ENCODE data around the gene ATP2B2. TPM values are rescaled to one million over a fixed set of nuclear protein-coding genes. Genes with fewer than 3 reads are reported as not detected.

Gene ATP2B2
- total RNA-seq, 1 experiment from 2014 or later, result not detected

- Mint-ChIP-seq H3K4me1 (ENCODE audit: low read depth, unreplicated experiment) (no peaks in the 10 kb centered on the region), H3K36me3 (ENCODE audit: insufficient read depth, unreplicated experiment) (no peaks in the 10 kb centered on the region), H3K27me3 (ENCODE audit: insufficient read depth, unreplicated experiment) (peaks cover 8% of the 10 kb centered on the region), H3K9me3 (ENCODE audit: unreplicated experiment) (no peaks in the 10 kb centered on the region), H3K4me3 (ENCODE audit: unreplicated experiment) (no peak overlapping the region), H3K27ac (ENCODE audit: unreplicated experiment) (no peak overlapping the region)
- H3K9me3 ChIP-seq, result no peaks in the 10 kb centered on the region
- H3K4me1 ChIP-seq, result no peaks in the 10 kb centered on the region
- TF ChIP-seq CTCF (IDR thresholded peaks at IDR 0.05; ENCODE audit: insufficient read depth in 1 of 2, low read depth in 1 of 2, low read length in 1 of 2, severe bottlenecking in 1 of 2, unreplicated experiment in 1 of 2), result no peak
- ChIA-PET CTCF (no interaction called here), POLR2A (no interaction called here)
- no peaks in the 10 kb centered on the region for H3K36me3 ChIP-seq (ENCODE audit: control insufficient read depth, insufficient read depth, low read length)
- no peaks in the 10 kb centered on the region; the same call in 1 of the 2 replicates for H3K27me3 ChIP-seq (replicated peaks; ENCODE audit: control insufficient read depth, insufficient read depth, low read length)
- H3K4me3 ChIP-seq (ENCODE audit: low read depth, low read length), result no peak overlapping the region
- intact Hi-C loops (cut with micrococcal nuclease; ENCODE audit: unreplicated experiment), result no loop called here
- BruUV-seq (replicated peaks), result no TSS peak
- no peak for DNase-seq
These were observed 45.8 kb upstream of the ATP2B2 start for GRCh38 chr3:10551139-10551538.

GRCh38 chr3:10550705-10551104 lies 45.3 kb upstream of the ATP2B2 start:
- Mint-ChIP-seq H3K4me1 (ENCODE audit: low read depth, unreplicated experiment) (no peaks in the 10 kb centered on the region), H3K27me3 (ENCODE audit: insufficient read depth, unreplicated experiment) (peaks cover 7% of the 10 kb centered on the region), H3K4me3 (ENCODE audit: unreplicated experiment) (no peak overlapping the region), H3K9me3 (ENCODE audit: unreplicated experiment) (no peaks in the 10 kb centered on the region), H3K36me3 (ENCODE audit: insufficient read depth, unreplicated experiment) (no peaks in the 10 kb centered on the region), H3K27ac (ENCODE audit: unreplicated experiment) (no peak overlapping the region)
- intact Hi-C loops (cut with micrococcal nuclease; ENCODE audit: unreplicated experiment), result no loop called here
- Histone ChIP-seq H3K27me3 (replicated peaks; ENCODE audit: control insufficient read depth, insufficient read depth, low read length) (no peaks in the 10 kb centered on the region; the same call in 1 of the 2 replicates), H3K4me1 (no peaks in the 10 kb centered on the region), H3K36me3 (ENCODE audit: control insufficient read depth, insufficient read depth, low read length) (no peaks in the 10 kb centered on the region), H3K4me3 (ENCODE audit: low read depth, low read length) (no peak overlapping the region), H3K9me3 (no peaks in the 10 kb centered on the region)
- ChIA-PET POLR2A (no interaction called here), CTCF (no interaction called here)
- no peak for DNase-seq
- no peak for TF ChIP-seq CTCF (IDR thresholded peaks at IDR 0.05; ENCODE audit: insufficient read depth in 1 of 2, low read depth in 1 of 2, low read length in 1 of 2, severe bottlenecking in 1 of 2, unreplicated experiment in 1 of 2)
- BruUV-seq (replicated peaks), result no TSS peak

- Histone ChIP-seq H3K9me3 (no peaks in the 10 kb centered on the region), H3K36me3 (ENCODE audit: control insufficient read depth, insufficient read depth, low read length) (no peaks in the 10 kb centered on the region), H3K4me3 (ENCODE audit: low read depth, low read length) (no peak overlapping the region), H3K27me3 (replicated peaks; ENCODE audit: control insufficient read depth, insufficient read depth, low read length) (no peaks in the 10 kb centered on the region; the same call in 1 of the 2 replicates), H3K4me1 (no peaks in the 10 kb centered on the region)
- no peak overlapping the region for H3K4me3 Mint-ChIP-seq (ENCODE audit: unreplicated experiment)
- intact Hi-C loops (cut with micrococcal nuclease; ENCODE audit: unreplicated experiment), result no loop called here
- CTCF ChIA-PET, result no interaction called here
- no peaks in the 10 kb centered on the region for H3K9me3 Mint-ChIP-seq (ENCODE audit: unreplicated experiment)
- H3K36me3 Mint-ChIP-seq (ENCODE audit: insufficient read depth, unreplicated experiment), result no peaks in the 10 kb centered on the region
- no TSS peak for BruUV-seq (replicated peaks)
- POLR2A ChIA-PET, result no interaction called here
- no peak for TF ChIP-seq CTCF (IDR thresholded peaks at IDR 0.05; ENCODE audit: insufficient read depth in 1 of 2, low read depth in 1 of 2, low read length in 1 of 2, severe bottlenecking in 1 of 2, unreplicated experiment in 1 of 2)
- H3K27me3 Mint-ChIP-seq (ENCODE audit: insufficient read depth, unreplicated experiment), result peaks cover 7% of the 10 kb centered on the region
- H3K27ac Mint-ChIP-seq (ENCODE audit: unreplicated experiment), result no peak overlapping the region
- no peaks in the 10 kb centered on the region for H3K4me1 Mint-ChIP-seq (ENCODE audit: low read depth, unreplicated experiment)
- no peak for DNase-seq
These were observed 44.3 kb upstream of the ATP2B2 start for GRCh38 chr3:10549617-10550230.
